HG02840 (cell line): ENCODE results near the gene SNAI3.
"Not testable (repeated sequence)": the region's sequence is repeated elsewhere in the genome, so short reads cannot be mapped to it uniquely, and the experiment has no call there.

Experiments
- ATAC-seq: cut with Tn5 transposase; IDR thresholded peaks from one replicate; pipeline ENCODE4 v1.9.1; 2021; ENCODE audit warnings: mild to moderate bottlenecking, moderate library complexity, moderate number of reproducible peaks; ENCODE audit not compliant: unreplicated experiment, low FRiP score

SNAI3 gene

DNA sequence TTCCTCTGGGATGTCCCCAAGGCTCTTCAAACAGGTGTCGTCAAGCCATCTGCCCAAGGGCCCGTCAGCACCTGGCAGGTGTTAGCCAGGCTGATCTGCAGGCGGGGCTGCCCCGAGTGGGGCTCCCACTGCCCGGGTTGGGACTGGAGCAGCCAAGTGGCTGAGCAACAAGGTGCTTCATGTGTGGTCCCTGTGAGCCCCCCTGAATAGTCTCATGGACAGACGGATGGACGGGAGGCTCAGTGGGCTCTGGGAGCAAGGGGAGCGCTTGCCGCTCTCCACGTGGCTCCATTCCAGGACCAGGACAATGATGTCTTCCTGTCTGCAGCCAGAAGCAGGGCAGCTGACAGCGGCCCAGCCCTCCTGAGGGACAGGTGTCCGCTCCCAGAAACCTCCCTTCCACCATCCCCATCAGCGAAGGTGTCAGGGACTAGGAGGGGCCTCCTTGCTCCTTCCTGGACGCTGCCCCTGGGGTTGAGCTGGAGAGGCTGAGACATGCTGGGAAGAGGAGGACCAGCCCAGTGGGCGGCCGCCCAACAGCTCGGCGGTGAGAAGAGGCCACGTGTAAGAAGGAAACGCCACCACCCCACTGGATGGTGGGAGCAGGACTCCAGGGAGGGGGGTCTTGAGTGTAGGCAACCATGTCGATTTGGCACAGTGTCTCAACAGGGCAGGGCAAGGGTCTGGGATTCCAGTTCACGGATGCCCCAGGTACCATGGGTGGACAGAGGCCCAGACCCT, 9.6 kb downstream of the SNAI3 start:
- ATAC-seq: no peak

DNA sequence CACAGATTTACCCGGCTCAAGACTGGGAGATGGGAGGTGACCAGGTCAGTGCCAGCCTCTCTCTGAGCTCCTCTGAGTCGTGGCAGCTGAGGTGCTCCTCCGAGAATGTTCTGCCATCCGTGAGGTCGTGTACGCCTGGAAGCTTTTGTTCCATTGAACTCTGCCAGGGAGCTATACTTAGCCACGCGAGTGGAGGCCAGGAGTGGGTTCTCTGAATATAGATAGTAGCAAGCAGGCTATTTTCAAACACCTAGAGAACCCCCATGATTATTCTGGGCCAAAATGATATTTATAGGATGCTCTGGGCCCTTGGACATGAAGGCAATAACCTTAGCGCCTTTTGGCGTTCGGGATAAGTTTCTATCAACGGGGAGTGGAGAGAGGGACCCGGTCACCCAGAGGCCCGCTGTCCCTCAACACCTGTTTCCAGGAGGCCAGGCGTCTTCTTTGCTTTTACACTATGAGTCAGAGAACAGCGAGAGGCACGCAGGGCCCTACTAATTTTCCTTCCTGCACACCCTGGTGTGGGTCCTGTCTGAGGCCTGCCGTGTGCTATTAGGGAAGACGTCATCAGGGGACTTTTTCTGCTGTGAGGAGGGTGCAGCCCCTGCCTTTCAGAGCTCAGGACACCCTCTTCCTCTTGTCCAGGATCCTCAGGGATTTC, 12.5 kb downstream of the SNAI3 start:
- ATAC-seq: no peak

DNA sequence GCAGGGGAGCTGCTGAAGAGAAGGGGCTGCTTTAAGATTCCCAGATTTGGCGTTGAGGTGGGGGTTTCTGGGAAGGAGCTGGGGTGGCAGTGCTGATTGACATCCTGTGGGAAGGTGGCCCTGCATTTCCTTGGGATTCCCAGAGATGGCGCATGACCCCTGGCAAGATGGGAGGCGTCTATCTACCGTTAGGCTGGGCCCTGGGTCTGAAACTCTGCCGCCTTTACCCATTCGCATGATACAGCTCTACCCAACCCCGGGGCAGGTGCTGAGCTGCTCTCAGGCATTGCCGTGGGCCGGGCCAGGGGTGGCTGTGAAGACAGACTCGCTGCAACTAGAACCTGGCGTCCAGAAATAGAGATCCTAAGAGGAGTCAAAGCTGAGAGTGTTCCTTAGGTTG, 13.5 kb downstream of the SNAI3 start:
- ATAC-seq: no peak

GRCh38 chr16:88671806-88672205, 14.5 kb downstream of the SNAI3 start:
- ATAC-seq: no peak

DNA sequence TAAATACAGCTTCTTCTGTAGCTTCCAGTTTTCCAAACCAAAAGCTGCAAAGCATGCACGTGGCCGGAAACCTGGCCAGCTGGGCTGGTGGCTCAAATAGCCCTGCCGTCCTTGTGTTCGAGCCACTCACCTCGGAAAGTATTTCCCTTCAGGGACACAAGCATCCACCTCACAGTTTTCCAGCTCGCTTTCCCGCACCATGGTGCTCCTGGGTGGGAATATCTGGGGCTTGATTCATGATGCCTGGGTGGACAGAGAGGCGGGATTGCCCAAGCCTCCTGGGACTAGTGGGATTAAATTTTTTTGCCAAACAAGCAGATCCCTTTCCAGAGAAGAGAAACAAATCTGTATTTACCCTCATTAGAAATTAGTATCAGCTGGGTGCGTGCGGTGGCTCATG, 16.3 kb downstream of the SNAI3 start:
- ATAC-seq: no peak

GRCh38 chr16:88669493-88669892, 16.8 kb downstream of the SNAI3 start:
- not testable (repeated sequence) for ATAC-seq

- no peak for ATAC-seq
These were observed 18.8 kb downstream of the SNAI3 start for GRCh38 chr16:88667461-88667860.

GRCh38 chr16:88665570-88665969, 20.7 kb downstream of the SNAI3 start:
- ATAC-seq: no peak

- no peak for ATAC-seq
These were observed 21.2 kb downstream of the SNAI3 start for GRCh38 chr16:88665148-88665547.

DNA sequence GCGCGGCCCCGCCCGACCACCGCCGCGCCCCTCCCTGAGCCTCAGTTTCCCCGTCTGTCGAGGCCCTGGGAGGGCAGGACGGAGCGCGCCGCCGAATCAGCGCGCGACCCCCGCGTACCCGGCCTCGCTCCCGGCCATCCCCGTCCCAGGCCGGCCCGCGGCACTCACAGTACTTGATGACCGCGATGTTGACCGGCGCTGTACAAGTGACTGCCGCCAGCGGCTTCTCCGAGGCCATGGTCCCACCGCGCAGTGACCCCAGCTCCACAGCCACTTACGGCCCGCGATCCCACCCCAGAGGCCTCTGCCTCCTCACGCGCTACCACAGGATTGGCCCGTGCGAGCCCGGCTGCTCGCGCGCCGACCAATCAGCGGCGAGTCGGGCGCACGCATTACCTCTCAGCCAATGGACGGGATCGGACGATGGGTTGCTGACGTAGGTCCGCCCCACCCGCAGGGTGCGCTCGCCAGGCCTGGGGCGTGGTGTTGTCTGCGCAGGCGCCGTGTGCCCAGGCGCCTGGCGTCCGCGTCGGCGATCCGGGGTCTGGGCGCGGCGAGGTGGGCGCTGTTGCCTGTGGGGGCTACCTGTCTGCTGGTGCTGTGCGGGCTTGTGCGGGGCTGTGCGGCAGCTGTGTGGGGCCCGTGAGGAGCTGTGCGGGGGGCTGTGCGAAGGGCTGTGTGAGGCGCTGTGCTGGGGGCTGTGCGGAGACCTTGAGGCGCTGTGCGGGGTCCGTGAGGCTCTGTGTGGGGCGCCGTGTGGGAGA, 23.3 kb downstream of the SNAI3 start, which contains the start of gene MVD:
TSS of gene MVD (minus strand) at position 249 of the 764 bp plus-strand sequence. CDS start at position 238, 11 bp downstream.
- peak; percentile 96 for ATAC-seq

DNA sequence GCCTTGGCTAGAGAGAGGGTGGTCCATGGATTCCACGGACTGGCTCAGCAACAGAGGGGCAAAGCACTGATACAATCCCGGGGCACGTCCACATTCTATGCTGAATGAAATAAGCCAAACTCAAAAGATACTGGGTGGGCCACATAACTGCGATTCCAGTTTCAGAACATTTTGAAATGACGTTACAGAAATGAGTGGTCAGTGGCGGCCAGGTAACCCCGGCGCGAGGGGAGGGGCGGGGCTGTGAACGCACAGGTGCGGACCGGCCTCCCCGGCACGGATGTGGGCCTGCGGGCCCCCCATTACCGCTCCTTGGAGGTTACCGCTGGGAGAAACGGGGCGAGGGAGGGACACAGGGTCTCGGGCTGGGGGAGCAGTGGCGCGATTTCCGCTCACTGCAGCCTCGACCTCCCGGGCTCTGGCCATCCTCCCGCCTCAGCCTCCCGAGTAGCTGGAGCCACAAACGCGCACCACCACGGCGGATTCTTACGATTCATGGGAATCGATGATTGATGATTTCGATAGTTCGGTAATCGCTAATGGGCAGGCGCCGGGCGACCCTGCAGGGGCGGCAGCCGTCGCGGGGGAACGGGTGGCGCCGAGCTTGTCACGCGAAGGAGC, 24.0 kb downstream of the SNAI3 start:
- no peak for ATAC-seq

DNA sequence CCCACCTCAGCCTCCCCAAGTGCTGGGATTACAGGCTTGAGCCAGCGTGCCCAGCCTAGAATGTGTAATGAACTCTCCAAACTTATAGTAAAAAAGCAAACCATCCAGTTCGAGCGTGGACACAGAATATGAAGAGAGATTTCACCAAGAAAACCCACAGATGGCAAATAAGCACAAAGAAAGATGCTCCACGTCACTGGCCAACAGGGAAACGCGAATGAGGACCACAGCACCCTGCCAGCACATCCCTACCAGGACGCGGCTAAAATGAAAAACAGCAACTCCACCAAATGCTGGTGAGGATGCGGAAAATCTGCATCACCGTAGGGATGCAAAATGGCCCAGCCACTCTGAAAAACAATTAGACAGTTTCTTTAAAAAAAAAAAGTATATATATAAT, 24.8 kb downstream of the SNAI3 start:
- ATAC-seq: no peak

DNA sequence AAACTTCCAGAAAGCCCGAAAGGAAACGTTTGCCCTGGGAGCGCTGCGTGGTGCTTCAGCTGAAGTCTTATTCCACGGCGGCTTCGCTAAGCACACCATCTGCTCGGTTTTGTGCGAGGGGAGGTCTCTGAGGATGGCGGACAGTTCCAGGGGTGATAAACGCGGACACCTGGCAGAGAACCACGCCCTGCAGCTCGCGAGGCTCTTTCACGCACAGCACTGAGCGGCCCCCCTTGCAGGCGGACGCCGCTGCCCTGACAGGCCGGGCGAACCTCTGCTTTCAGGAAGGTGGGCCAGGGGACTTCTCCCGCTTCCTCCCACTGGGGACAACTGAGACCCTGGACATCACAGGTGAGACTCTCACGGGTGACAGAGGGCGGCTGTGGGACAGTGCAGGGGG, 27.1 kb downstream of the SNAI3 start:
- ATAC-seq: no peak

DNA sequence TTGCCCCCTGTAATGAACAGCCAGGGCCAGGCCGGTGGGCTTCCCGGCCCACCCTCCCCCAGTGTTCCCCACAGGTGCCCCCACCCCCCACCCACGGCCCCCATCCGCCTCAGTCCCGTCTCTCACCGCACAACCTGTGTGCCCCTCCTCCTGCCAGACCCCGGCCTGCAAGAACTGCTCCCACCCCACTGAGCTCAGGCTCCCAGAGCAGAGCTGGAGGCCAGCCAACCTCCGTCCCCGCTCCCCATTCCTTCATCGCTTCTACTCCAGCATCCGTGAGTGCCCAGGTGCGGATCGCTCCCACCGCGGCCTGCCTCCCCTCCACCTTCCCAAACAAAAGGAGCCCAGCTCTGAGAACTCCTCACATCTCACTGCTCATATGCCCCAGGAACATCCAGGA, 27.6 kb downstream of the SNAI3 start:
- ATAC-seq: no peak

DNA sequence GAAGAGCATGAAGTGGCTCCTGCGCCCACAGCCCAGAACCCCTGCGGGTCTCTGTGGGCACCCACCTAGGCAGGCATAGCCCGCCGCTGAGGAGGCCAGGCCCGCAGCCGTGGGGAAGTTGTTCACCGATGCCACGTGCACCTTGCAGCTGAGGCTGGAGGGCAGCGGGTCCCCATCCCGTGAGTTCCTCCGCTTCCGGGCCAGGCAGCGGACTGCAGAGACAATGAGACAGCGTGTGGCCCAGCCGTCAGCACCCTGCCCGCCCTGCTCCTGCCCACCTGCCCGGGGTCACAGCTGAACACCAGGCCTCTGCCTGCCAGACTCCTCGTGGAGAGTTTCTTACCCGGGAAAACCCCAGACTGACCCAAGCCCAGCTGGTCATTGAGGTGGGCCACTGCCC, 28.9 kb downstream of the SNAI3 start:
- ATAC-seq: no peak

- ATAC-seq: no peak
These were observed 29.9 kb downstream of the SNAI3 start for GRCh38 chr16:88656291-88656980.

GRCh38 chr16:88655733-88656281, 30.5 kb downstream of the SNAI3 start:
- ATAC-seq: no peak

- no peak for ATAC-seq
These were observed 31.1 kb downstream of the SNAI3 start for GRCh38 chr16:88655053-88655732.

DNA sequence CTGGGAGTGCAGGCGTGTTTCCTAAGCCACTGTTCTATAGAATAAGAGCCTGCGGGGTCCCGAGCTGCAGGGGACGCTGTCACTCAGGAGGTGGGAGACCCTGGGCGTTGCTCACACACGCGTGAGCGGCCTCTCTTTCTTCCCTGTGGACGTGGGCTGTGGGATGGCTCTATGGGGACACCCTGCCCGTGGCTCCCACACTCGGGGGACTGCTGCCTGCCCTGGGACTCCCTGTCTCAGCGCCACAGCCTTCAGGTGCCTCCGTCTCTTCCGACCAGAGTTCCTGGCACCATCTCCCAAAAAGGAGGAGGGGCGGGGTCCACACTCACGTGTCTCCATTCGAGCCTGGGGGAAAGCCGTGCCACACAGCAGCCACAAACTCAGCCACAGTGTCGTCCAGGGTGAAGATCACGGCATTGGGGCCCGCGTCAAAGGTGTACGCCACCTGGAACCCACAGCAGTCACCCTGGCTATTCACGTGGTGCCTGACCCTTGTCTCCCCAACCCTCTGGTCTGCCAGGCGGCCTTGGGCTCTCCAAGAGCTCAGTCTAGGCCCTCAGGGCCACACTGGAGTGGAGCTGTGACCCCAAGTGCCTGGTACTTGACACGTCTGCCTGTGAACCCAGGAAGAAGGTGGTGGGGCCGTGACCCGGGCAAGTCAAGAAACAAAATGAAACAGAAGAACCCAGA, 31.8 kb downstream of the SNAI3 start:
- ATAC-seq: no peak
